H1 (cell line): ENCODE data around the gene FAT1. TPM values are rescaled to one million over a fixed set of nuclear protein-coding genes. Genes with fewer than 3 reads are reported as not detected.

ENCODE experiments used
- CTBP2 ChIP-seq: IDR thresholded peaks from 2 replicates; pipeline ENCODE4 v1.7.0; 2011; ENCODE audit warnings: borderline replicate concordance, mild to moderate bottlenecking, moderate library complexity, mixed read lengths, low read length; ENCODE audit not compliant: insufficient read depth, insufficient read length
- KDM1A ChIP-seq: fragments of 200-600, 300-600 bp; sonication (generic); IDR thresholded peaks from 2 replicates; pipeline ENCODE4 v1.7.1; 2016; ENCODE audit warnings: mild to moderate bottlenecking, low read length, borderline replicate concordance
- RBBP5 ChIP-seq: IDR thresholded peaks from 2 replicates; pipeline ENCODE4 v1.7.1; 2012; ENCODE audit warnings: low read depth, mild to moderate bottlenecking, inconsistent platforms, low read length, moderate library complexity, borderline replicate concordance
- SUZ12 ChIP-seq: fragments of 200-600 bp; sonication (generic); IDR thresholded peaks from 2 replicates; pipeline ENCODE4 v1.6.1; 2012; ENCODE audit warnings: mild to moderate bottlenecking, inconsistent platforms, low read length, moderate library complexity, mixed read lengths
- YY1 ChIP-seq: IDR thresholded peaks from 2 replicates; pipeline ENCODE4 v1.6.1; 2011; ENCODE audit warnings: low read depth, mild to moderate bottlenecking, low read length
- polyA plus RNA-seq, 7 experiments: library from polyadenylated mRNA; depleted of rRNA in 3 of 7; stranded (reverse) in 5 of 7; unstranded in 2 of 7; fragments of >200 nt in 5 of 7; fragments of 200-250 nt in 2 of 7; gene quantifications; 1 replicate in 5 of 7; 2 replicates in 1 of 7; 4 replicates in 1 of 7; pipeline versions ENCODE4 v1.2.1 to v1.2.3, GENCODE V29; 2011 to 2013; ENCODE audit warnings: missing spikeins in 2 of 7, mixed read lengths in 2 of 7
- total RNA-seq: library from RNA; stranded (reverse); fragmentation: NEBNext Ultra II Directional; extraction: Animal tissue kit (Norgen Biotek cat#: 25700); gene quantifications from 2 replicates; pipeline ENCODE4 v1.2.1, GENCODE V29; 2021
- TF ChIP-seq, protein P1 (sequence below): IDR thresholded peaks from 2 replicates; pipeline ENCODE4 v1.6.1; 2011; ENCODE audit warnings: low read depth, mild to moderate bottlenecking, low read length; ENCODE audit not compliant: insufficient read depth

The FAT1 gene
- total and polyA plus RNA-seq, 2 of the 8 experiments (the other 6 are each of a cell fraction or from before 2014, with no cell fraction given) = 94.4 to 137 TPM

DNA sequence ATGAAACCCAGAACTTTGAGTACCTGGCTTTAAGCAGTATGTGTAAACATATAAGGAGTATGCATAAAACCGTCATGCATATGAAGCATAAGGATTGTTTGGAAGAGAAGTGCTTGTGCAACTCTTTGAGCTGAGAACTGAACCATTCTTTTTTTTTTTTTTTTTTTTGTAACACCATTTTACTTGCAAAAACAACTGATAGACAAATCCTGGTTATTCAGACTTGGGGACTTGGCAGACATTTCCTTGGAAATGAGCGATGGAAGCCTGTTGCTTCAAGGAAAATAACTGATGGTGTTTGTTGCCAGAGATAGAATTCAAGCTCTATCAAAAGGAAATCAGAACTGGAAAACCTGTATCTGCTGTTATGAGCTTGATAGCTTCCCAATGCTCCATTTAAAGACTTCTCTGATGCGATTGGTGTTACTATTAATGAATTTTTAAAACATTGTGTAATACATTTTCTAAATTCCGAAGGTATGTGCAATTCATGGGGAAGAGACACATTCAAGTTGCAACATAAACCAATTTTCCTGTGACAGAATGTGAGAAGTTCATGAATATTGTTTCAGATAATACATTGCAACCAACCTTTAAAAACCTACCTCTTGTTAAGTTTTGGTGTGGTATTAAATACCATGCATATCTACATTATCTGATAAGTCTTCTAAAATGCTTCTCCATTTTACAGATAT, 47.0 kb upstream of the FAT1 start (continued):
- no peak for TF ChIP-seq CTBP2
- no peak for TF ChIP-seq SUZ12
- no peak for TF ChIP-seq RBBP5
- TF ChIP-seq KDM1A = no peak
- TF ChIP-seq, protein P1, sequence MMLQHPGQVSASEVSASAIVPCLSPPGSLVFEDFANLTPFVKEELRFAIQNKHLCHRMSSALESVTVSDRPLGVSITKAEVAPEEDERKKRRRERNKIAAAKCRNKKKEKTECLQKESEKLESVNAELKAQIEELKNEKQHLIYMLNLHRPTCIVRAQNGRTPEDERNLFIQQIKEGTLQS = no peak
- no peak for TF ChIP-seq YY1
